PFSK-1 (cell line): Measurements from ENCODE around the gene MEGF11.

Experiments used
- FOXP2 ChIP-seq: optimal IDR thresholded peaks from 2 replicates; pipeline ENCODE3; 2011; ENCODE audit warnings: borderline replicate concordance, control low read depth, inconsistent platforms; ENCODE audit not compliant: insufficient read depth; ENCODE audit errors: extremely low read length, extremely low read depth
- POLR2AphosphoS5 ChIP-seq: IDR thresholded peaks from 2 replicates; pipeline ENCODE4 v1.6.1; 2012; ENCODE audit warnings: low read depth, mild to moderate bottlenecking, control low read depth, low read length, moderate library complexity
- SIN3A ChIP-seq: IDR thresholded peaks from 2 replicates; pipeline ENCODE4 v1.6.1; 2012; ENCODE audit warnings: mild to moderate bottlenecking, low read length, moderate library complexity, borderline replicate concordance; ENCODE audit not compliant: insufficient read depth
- TAF1 ChIP-seq: IDR thresholded peaks from 2 replicates; pipeline ENCODE4 v1.6.1; 2012; ENCODE audit warnings: low read length, control low read depth, borderline replicate concordance; ENCODE audit not compliant: insufficient read depth
- TF ChIP-seq, protein P1 (sequence below), 2 experiments: IDR thresholded peaks; 2 replicates each; pipeline versions ENCODE4 v1.6.1 to v1.8.0; 2011 to 2012; ENCODE audit warnings: low read depth in 2 of 2, low read length in 2 of 2, control low read depth in 1 of 2, inconsistent platforms in 1 of 2, mild to moderate bottlenecking in 1 of 2, moderate library complexity in 1 of 2; ENCODE audit not compliant: insufficient read depth in 1 of 2

DNA sequence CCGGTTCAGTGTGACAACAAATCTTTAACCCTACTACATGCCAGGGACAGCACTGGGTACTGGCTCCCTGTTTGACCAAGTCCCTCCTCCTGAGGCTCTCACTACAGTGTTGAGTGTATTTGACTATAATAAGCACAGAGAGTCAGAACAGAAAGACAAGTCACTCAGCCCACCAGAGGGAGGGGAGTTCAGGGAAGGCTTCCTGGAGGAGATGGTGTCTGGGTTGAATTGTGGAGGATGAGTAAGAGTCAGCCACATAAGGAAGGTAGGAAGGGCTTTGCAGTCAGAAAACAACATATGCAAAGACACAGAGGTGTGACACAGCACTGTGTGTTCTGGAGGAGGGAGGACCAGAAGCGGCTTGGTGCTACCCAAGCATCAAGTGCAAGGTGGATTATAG lies 17.7 kb downstream of the MEGF11 start:
- no peak for TF ChIP-seq TAF1
- no peak for TF ChIP-seq SIN3A
- TF ChIP-seq, protein P1, sequence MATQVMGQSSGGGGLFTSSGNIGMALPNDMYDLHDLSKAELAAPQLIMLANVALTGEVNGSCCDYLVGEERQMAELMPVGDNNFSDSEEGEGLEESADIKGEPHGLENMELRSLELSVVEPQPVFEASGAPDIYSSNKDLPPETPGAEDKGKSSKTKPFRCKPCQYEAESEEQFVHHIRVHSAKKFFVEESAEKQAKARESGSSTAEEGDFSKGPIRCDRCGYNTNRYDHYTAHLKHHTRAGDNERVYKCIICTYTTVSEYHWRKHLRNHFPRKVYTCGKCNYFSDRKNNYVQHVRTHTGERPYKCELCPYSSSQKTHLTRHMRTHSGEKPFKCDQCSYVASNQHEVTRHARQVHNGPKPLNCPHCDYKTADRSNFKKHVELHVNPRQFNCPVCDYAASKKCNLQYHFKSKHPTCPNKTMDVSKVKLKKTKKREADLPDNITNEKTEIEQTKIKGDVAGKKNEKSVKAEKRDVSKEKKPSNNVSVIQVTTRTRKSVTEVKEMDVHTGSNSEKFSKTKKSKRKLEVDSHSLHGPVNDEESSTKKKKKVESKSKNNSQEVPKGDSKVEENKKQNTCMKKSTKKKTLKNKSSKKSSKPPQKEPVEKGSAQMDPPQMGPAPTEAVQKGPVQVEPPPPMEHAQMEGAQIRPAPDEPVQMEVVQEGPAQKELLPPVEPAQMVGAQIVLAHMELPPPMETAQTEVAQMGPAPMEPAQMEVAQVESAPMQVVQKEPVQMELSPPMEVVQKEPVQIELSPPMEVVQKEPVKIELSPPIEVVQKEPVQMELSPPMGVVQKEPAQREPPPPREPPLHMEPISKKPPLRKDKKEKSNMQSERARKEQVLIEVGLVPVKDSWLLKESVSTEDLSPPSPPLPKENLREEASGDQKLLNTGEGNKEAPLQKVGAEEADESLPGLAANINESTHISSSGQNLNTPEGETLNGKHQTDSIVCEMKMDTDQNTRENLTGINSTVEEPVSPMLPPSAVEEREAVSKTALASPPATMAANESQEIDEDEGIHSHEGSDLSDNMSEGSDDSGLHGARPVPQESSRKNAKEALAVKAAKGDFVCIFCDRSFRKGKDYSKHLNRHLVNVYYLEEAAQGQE (IDR thresholded peaks at IDR 0.05; ENCODE audit: insufficient read depth in 1 of 2, low read depth in 2 of 2, low read length in 2 of 2) = no peak
- TF ChIP-seq POLR2AphosphoS5 = no peak
- no peak for TF ChIP-seq FOXP2
